PC-9 (cell line): Measurements from ENCODE around the gene TCAP. TPM values are rescaled to one million over a fixed set of nuclear protein-coding genes. Genes with fewer than 3 reads are reported as not detected.
A peak's percentile ranks its signal among the peaks of the same experiment; 100 is the strongest.

Experiments
- BruUV-seq: library from RNA; stranded (reverse); fragments of 400-500 nt; replicated peaks from 2 replicates; lab custom pipeline; 2021; lab: Mats Ljungman, UMichigan
- CTCF ChIA-PET: fragments of 300-600 bp; sonication (Branson Sonifier 250); formaldehyde crosslinking; loops from one replicate; lab custom pipeline; 2022; ENCODE audit warnings: antibody characterized with exemption; lab: Charles Lee
- POLR2A ChIA-PET: fragments of 300-600 bp; sonication (Branson Sonifier 250); formaldehyde crosslinking; loops from one replicate; lab custom pipeline; 2022; ENCODE audit warnings: antibody characterized with exemption; ENCODE audit not compliant: unreplicated experiment; lab: Charles Lee
- DNase-seq, 2 experiments: peaks; one replicate each; pipeline versions ENCODE4 v3.0.0 to v3.0.0-alpha.2; 2015 to 2022; ENCODE audit warnings: mixed read lengths in 1 of 2
- H2AFZ ChIP-seq: fragments of 200-600 bp; sonication (generic); 2 replicates; pipeline ENCODE4 v1.8.1; 2017; ENCODE audit warnings: antibody characterized with exemption
- H3F3A ChIP-seq: fragments of 200-600 bp; sonication (generic); 2 replicates; pipeline ENCODE4 v1.8.1; 2017; ENCODE audit warnings: antibody characterized with exemption, mild to moderate bottlenecking, low read depth; ENCODE audit not compliant: insufficient read depth
- H3K27ac ChIP-seq: fragments of 200-600 bp; sonication (generic); 2 replicates; pipeline ENCODE4 v1.6.1; 2016; ENCODE audit warnings: mixed run types
- H3K27me3 ChIP-seq: fragments of 200-600 bp; sonication (generic); 2 replicates; pipeline ENCODE4 v1.6.1; 2016; ENCODE audit warnings: low read depth, mixed run types; ENCODE audit not compliant: insufficient read depth
- H3K36me3 ChIP-seq: fragments of 200-600 bp; sonication (generic); 2 replicates; pipeline ENCODE4 v1.6.1; 2016; ENCODE audit warnings: low read depth, mixed run types
- H3K4me1 ChIP-seq: fragments of 200-600 bp; sonication (generic); replicated peaks from 2 replicates; pipeline ENCODE4 v1.6.1; 2016; ENCODE audit warnings: mixed run types; ENCODE audit not compliant: insufficient read depth
- H3K4me2 ChIP-seq: fragments of 200-600 bp; sonication (generic); 2 replicates; pipeline ENCODE4 v1.6.1; 2017; ENCODE audit warnings: mixed run types
- H3K4me3 ChIP-seq: fragments of 200-600 bp; sonication (generic); 2 replicates; pipeline ENCODE4 v1.6.1; 2016; ENCODE audit warnings: mixed run types
- H3K79me2 ChIP-seq: fragments of 200-600 bp; sonication (generic); 2 replicates; pipeline ENCODE4 v1.6.1; 2017; ENCODE audit warnings: low read depth, mixed run types
- H3K9me2 ChIP-seq: fragments of 200-600 bp; sonication (generic); 2 replicates; pipeline ENCODE4 v1.8.1; 2017; ENCODE audit warnings: mild to moderate bottlenecking; ENCODE audit not compliant: insufficient read depth
- H3K9me3 ChIP-seq: fragments of 200-600 bp; sonication (generic); 2 replicates; pipeline ENCODE4 v1.8.1; 2016; ENCODE audit warnings: low read depth; ENCODE audit not compliant: insufficient read depth
- H4K20me1 ChIP-seq: fragments of 200-600 bp; sonication (generic); 2 replicates; pipeline ENCODE4 v1.8.1; 2017; ENCODE audit not compliant: insufficient read depth
- CTCF ChIP-seq: fragments of 200-600 bp; sonication (generic); conservative IDR thresholded peaks from 2 replicates; pipeline ENCODE4 v1.6.1; 2017; ENCODE audit warnings: mixed run types, antibody characterized with exemption, mild to moderate bottlenecking, moderate library complexity
- EZH2 ChIP-seq: fragments of 200-600 bp; sonication (generic); IDR thresholded peaks from 2 replicates; pipeline ENCODE4 v1.8.0; 2017; ENCODE audit warnings: antibody characterized with exemption, low read depth
- intact Hi-C: fragments of 100-400 bp; cut with micrococcal nuclease; formaldehyde crosslinking; loops from one replicate; pipeline ENCODE4 v1.10.0; 2022; ENCODE audit not compliant: unreplicated experiment
- total RNA-seq: library from RNA; stranded (reverse); gene quantifications from 2 replicates; pipeline ENCODE4 v1.2.3, GENCODE V29; 2021

TCAP gene
- total RNA-seq, 1 experiment from 2014 or later = 1.6 TPM

GRCh38 chr17:39673335-39674081 is 8.4 kb downstream of the TCAP start:
- H3K27ac ChIP-seq = no peak overlapping the region
- peaks cover 38% of the 10 kb centered on the region for H3K4me1 ChIP-seq
- intact Hi-C loops = loop anchor here (2.0 kb wide), 2 partner anchors 31 to 51 kb away; no protein-coding TSS in a partner anchor
- ChIA-PET CTCF (no interaction called here), POLR2A (no interaction called here)
- H3K4me3 ChIP-seq = no peak overlapping the region
- no TSS peak for BruUV-seq
- DNase-seq = no peak
- H3K4me2 ChIP-seq = no peak overlapping the region
- TF ChIP-seq CTCF = no peak
- TF ChIP-seq EZH2 = no peak
- no peak overlapping the region for H2AFZ ChIP-seq
- H3F3A ChIP-seq = peaks cover 37% of the 10 kb centered on the region
- H3K79me2 ChIP-seq = no peaks in the 10 kb centered on the region
- no peaks in the 10 kb centered on the region for H3K9me3 ChIP-seq
- H3K36me3 ChIP-seq = no peaks in the 10 kb centered on the region
- H3K9me2 ChIP-seq = no peaks in the 10 kb centered on the region
- no peaks in the 10 kb centered on the region for H4K20me1 ChIP-seq
- H3K27me3 ChIP-seq = no peaks in the 10 kb centered on the region

GRCh38 chr17:39674179-39674578 is 9.0 kb downstream of the TCAP start:
- BruUV-seq = no TSS peak
- H3K4me2 ChIP-seq = peak overlapping the region; percentile 69
- no peaks in the 10 kb centered on the region for H3K9me3 ChIP-seq
- no peak overlapping the region for H2AFZ ChIP-seq
- peaks cover 34% of the 10 kb centered on the region for H3K4me1 ChIP-seq
- H3K79me2 ChIP-seq = no peaks in the 10 kb centered on the region
- no peak overlapping the region for H3K4me3 ChIP-seq
- no peaks in the 10 kb centered on the region for H3K36me3 ChIP-seq
- no peaks in the 10 kb centered on the region for H4K20me1 ChIP-seq
- H3K27me3 ChIP-seq = no peaks in the 10 kb centered on the region
- intact Hi-C loops = loop anchor here (2.0 kb wide), 1 partner anchor 31 kb away; no protein-coding TSS in a partner anchor
- H3K9me2 ChIP-seq = no peaks in the 10 kb centered on the region
- no peak for DNase-seq
- TF ChIP-seq EZH2 (no peak), CTCF (no peak)
- CTCF ChIA-PET = no interaction called here
- H3K27ac ChIP-seq = peak overlapping the region; percentile 65
- POLR2A ChIA-PET = no interaction called here
- H3F3A ChIP-seq = peaks cover 34% of the 10 kb centered on the region

GRCh38 chr17:39674702-39675389 is 9.7 kb downstream of the TCAP start:
- Histone ChIP-seq H3K36me3 (no peaks in the 10 kb centered on the region), H4K20me1 (no peaks in the 10 kb centered on the region), H3K9me3 (no peaks in the 10 kb centered on the region), H3K27me3 (no peaks in the 10 kb centered on the region), H3K79me2 (no peaks in the 10 kb centered on the region), H3K4me3 (no peak overlapping the region), H3K27ac (peak overlapping the region; percentile 65), H3K9me2 (no peaks in the 10 kb centered on the region), H3K4me2 (peak overlapping the region; percentile 69), H3F3A (peaks cover 32% of the 10 kb centered on the region), H2AFZ (no peak overlapping the region), H3K4me1 (peaks cover 34% of the 10 kb centered on the region)
- ChIA-PET CTCF (interaction anchor here (0.7 to 0.9 kb wide), 4 partner anchors 13 to 507 kb away, joined by 3 to 5 read pairs (median 5); no protein-coding TSS in a partner anchor), POLR2A (interaction anchor here (0.6 to 1.0 kb wide), 5 partner anchors 18 to 278 kb away, joined by 6 to 9 read pairs (median 7); partner anchors contain the start of gene ERBB2)
- TF ChIP-seq CTCF = no peak
- no peak for TF ChIP-seq EZH2
- peak; percentile 78 to 80 for DNase-seq
- intact Hi-C loops = loop anchor here (2.0 to 5.0 kb wide), 2 partner anchors 30 to 62 kb away; partner anchors contain the start of gene GRB7
- BruUV-seq = no TSS peak
